ENCODE data around the gene TSPAN4. TPM values are rescaled to one million over a fixed set of nuclear protein-coding genes. Genes with fewer than 3 reads are reported as not detected.
A peak's percentile ranks its signal among the peaks of the same experiment; 100 is the strongest.

TSPAN4 gene
- total RNA-seq, 4 donors from 2014 or later = 47.1 to 78.9 (median 59.7) TPM

DNA sequence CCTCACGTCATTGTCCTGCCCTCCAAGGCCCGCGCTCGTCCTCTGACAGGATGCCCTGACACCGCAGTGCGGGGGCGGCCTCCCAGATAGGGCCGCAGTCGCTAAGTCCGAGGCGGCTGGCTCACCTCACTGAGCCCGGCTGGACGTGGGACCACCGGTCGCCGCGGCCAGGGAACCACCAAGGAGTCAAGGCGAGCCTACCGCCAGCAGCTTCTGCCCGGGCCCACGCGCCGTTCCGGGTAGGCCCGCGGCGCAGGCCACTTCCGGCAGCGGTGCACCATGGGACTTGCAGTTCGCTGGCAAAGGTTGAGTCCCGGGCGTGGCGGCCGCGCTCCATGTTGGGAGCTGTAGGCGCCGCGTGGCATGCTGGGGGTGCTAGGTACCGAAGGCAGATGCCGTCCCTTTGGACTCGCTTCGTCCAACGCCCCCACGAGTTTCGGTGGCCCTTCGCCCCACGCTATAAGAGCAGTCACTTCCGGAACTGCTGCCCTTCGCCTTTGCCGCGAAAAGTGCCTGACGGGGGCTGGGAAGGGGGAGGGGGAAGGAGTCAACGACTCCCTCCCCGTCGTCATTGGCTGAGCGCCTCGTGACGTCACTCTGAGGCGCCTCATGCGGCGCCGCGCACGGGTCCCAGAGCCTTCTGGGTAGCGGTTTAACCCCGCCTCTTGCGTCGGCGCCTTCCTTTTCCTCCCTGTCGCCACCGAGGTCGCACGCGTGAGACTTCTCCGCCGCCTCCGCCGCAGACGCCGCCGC lies 33.2 kb upstream of the TSPAN4 start, which contains the start of gene RPLP2:
RPLP2 (plus strand) TSS at position 681 of the 753 bp plus-strand sequence. CDS start 268 bp downstream, outside the sequence.
- H3K36me3 ChIP-seq = peaks cover 30% of the 10 kb centered on the region
- H3K27ac ChIP-seq = peak within 1 kb of the TSS; percentile 95
- no peaks in the 10 kb centered on the region for H3K27me3 ChIP-seq
- TF ChIP-seq, protein P1, sequence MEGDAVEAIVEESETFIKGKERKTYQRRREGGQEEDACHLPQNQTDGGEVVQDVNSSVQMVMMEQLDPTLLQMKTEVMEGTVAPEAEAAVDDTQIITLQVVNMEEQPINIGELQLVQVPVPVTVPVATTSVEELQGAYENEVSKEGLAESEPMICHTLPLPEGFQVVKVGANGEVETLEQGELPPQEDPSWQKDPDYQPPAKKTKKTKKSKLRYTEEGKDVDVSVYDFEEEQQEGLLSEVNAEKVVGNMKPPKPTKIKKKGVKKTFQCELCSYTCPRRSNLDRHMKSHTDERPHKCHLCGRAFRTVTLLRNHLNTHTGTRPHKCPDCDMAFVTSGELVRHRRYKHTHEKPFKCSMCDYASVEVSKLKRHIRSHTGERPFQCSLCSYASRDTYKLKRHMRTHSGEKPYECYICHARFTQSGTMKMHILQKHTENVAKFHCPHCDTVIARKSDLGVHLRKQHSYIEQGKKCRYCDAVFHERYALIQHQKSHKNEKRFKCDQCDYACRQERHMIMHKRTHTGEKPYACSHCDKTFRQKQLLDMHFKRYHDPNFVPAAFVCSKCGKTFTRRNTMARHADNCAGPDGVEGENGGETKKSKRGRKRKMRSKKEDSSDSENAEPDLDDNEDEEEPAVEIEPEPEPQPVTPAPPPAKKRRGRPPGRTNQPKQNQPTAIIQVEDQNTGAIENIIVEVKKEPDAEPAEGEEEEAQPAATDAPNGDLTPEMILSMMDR (IDR thresholded peaks at IDR 0.05) = no peak
- no peak for TF ChIP-seq EP300 (IDR thresholded peaks at IDR 0.05)
- TF ChIP-seq POLR2A (IDR thresholded peaks at IDR 0.05) = peak; percentile 73 to 92
- TF ChIP-seq POLR2AphosphoS5 (IDR thresholded peaks at IDR 0.05) = peak; percentile 93 to 95 (median 94)
- DNase-seq (ENCODE audit: low spot score in 2 of 2) = peak; percentile 99 to 100
- no peaks in the 10 kb centered on the region for H3K9me3 ChIP-seq
- WGBS = 0% methylated on average over 16 of the region's 81 CpGs
- peak within 1 kb of the TSS; percentile 98 for H3K4me3 ChIP-seq
- H3K4me1 ChIP-seq = peaks cover 49% of the 10 kb centered on the region

GRCh38 chr11:810040-810567 lies 32.5 kb upstream of the TSPAN4 start:
- H3K9me3 ChIP-seq = no peaks in the 10 kb centered on the region
- WGBS = under 1% methylated on average over 24 of the region's 55 CpGs
- H3K27ac ChIP-seq = peak overlapping the region; percentile 95
- H3K4me3 ChIP-seq = peak overlapping the region; percentile 98
- DNase-seq (ENCODE audit: low spot score in 2 of 2) = no peak
- peaks cover 43% of the 10 kb centered on the region for H3K4me1 ChIP-seq
- H3K27me3 ChIP-seq = no peaks in the 10 kb centered on the region
- H3K36me3 ChIP-seq = peaks cover 30% of the 10 kb centered on the region
- TF ChIP-seq EP300 (IDR thresholded peaks at IDR 0.05) (no peak), POLR2A (IDR thresholded peaks at IDR 0.05) (no peak), POLR2AphosphoS5 (IDR thresholded peaks at IDR 0.05) (no peak)
- TF ChIP-seq, protein P1 (IDR thresholded peaks at IDR 0.05) = no peak

DNA sequence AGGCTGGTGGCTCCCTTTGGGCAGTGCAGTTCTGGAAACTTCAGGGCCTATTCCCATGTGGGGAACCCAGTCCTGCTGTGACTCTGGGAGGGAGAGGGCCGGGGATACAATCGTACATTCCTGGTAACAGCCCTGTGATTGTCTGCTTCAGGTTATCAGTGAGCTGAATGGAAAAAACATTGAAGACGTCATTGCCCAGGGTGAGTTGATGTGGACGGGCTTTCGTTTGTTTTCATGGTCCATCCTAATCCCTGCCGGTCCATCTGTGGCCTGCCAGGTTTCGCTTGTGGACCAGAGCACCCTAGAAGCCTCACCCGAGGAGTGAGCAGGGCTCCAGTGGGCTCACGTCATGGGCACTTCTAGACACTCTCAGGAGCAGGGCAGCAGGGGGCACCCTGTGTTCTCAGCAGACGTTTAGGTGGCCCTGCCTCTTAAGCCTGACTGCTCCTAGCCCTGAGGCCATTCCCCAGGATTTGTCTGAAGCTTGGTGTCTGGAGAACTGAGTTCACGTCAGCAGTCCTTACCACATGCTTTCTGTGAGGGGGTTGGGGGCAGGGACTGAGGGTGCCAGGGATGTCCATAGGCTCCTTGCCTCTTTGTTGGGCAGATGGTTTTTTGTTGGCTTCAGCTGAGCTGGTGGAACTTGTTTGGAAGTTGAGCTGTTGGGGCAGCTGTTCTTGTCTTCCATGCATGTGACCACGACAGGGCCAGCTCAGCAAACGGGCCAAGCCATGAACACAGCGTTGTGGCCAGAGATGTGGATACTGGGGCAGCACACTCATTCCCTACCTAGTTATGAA lies 31.0 kb upstream of the TSPAN4 start:
- Histone ChIP-seq H3K27me3 (no peaks in the 10 kb centered on the region), H3K9me3 (no peaks in the 10 kb centered on the region), H3K4me3 (peak overlapping the region; percentile 98), H3K27ac (peak overlapping the region; percentile 34), H3K4me1 (peaks cover 35% of the 10 kb centered on the region), H3K36me3 (peaks cover 30% of the 10 kb centered on the region)
- 74% methylated on average over 10 of the region's 14 CpGs for WGBS
- DNase-seq (ENCODE audit: low spot score in 2 of 2) = no peak
- TF ChIP-seq, protein P1 (IDR thresholded peaks at IDR 0.05) = no peak
- TF ChIP-seq POLR2AphosphoS5 (IDR thresholded peaks at IDR 0.05) (no peak), POLR2A (IDR thresholded peaks at IDR 0.05) (no peak), EP300 (IDR thresholded peaks at IDR 0.05) (no peak)

DNA sequence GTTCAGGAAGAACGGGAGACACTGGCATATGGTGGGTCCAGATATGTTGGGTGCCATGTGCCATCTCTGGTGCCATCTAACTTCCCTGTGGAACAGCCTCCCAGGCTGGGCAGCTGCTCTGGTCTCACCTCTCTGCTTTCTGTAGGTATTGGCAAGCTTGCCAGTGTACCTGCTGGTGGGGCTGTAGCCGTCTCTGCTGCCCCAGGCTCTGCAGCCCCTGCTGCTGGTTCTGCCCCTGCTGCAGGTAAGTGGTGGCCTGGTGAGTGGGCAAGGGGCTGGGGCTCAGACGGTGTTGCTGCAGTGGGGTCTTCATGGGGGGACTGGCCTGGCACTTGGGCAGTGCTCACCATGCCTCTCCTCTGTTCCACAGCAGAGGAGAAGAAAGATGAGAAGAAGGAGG lies 30.3 kb upstream of the TSPAN4 start:
- 75% methylated on average over 3 of the region's 3 CpGs for WGBS
- no peak for DNase-seq (ENCODE audit: low spot score in 2 of 2)
- Histone ChIP-seq H3K36me3 (peaks cover 30% of the 10 kb centered on the region), H3K9me3 (no peaks in the 10 kb centered on the region), H3K27ac (no peak overlapping the region), H3K27me3 (no peaks in the 10 kb centered on the region), H3K4me3 (no peak overlapping the region), H3K4me1 (peaks cover 35% of the 10 kb centered on the region)
- TF ChIP-seq EP300 (IDR thresholded peaks at IDR 0.05) (no peak), POLR2A (IDR thresholded peaks at IDR 0.05) (no peak)
- TF ChIP-seq, protein P1 (IDR thresholded peaks at IDR 0.05) = no peak

- TF ChIP-seq POLR2AphosphoS5 (IDR thresholded peaks at IDR 0.05) (no peak), POLR2A (IDR thresholded peaks at IDR 0.05) (no peak), EP300 (IDR thresholded peaks at IDR 0.05) (no peak)
- TF ChIP-seq, protein P1 (IDR thresholded peaks at IDR 0.05) = no peak
- Histone ChIP-seq H3K4me1 (peaks cover 32% of the 10 kb centered on the region), H3K9me3 (no peaks in the 10 kb centered on the region), H3K36me3 (peaks cover 30% of the 10 kb centered on the region), H3K4me3 (no peak overlapping the region), H3K27ac (no peak overlapping the region), H3K27me3 (no peaks in the 10 kb centered on the region)
- DNase-seq (ENCODE audit: low spot score in 2 of 2) = no peak
- WGBS = 100% methylated on average over 2 of the region's 6 CpGs
Measured at GRCh38 chr11:813072-813455, 29.6 kb upstream of the TSPAN4 start.

Measured in suprapubic skin (tissue), 4 donors.